ENCODE results near the gene AGAP3.

Gene AGAP3

DNA sequence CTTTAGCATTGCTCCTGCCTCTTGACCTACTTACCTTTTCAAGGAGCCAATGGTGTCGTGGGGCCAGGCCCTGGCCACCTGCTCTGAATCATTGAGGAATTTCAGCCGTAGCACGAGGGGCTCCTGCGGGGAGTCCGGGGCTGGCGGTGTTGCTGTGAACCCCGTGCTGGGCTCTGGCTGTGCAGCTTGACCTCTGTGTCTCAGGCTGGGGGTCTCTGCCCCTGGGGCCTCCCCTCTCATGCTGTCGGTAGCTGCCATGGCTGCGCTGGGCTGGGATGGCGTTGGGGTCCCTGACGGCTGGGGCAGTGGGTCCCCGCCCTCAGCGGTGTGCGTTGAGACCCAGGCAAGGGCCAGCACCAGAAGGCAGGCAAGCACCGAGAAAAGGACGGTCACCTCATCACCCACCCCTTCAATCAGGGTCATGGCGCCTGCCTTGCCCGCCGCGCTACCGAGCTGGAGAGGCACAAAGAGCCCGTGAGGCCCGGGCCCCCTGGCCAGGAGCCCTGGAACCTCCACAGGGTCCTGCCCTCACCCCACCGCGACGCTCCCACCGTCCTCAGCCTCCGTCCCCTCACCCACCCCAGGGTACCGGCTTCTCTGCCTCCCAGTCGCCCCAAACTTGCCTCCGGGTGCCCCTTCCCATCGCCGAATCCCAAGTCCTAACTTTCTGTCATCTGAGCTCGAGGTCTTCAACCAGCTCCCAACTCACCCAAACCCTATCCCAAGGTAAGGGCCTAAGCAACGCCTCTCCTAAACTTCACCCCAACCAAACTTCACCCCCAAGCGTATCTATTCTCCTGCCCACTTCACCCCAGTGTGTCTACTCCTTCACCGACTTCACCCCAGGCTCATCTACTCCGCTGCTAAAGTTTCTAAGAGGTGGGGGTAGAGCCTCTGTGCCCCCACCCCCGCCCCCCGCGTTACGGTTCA is 3.9 kb upstream of the AGAP3 start:
- peaks cover 54% of the 10 kb centered on the region for H3K4me1 ChIP-seq (ENCODE audit: control insufficient read depth, insufficient read depth, low read length, poor library complexity, severe bottlenecking)

DNA sequence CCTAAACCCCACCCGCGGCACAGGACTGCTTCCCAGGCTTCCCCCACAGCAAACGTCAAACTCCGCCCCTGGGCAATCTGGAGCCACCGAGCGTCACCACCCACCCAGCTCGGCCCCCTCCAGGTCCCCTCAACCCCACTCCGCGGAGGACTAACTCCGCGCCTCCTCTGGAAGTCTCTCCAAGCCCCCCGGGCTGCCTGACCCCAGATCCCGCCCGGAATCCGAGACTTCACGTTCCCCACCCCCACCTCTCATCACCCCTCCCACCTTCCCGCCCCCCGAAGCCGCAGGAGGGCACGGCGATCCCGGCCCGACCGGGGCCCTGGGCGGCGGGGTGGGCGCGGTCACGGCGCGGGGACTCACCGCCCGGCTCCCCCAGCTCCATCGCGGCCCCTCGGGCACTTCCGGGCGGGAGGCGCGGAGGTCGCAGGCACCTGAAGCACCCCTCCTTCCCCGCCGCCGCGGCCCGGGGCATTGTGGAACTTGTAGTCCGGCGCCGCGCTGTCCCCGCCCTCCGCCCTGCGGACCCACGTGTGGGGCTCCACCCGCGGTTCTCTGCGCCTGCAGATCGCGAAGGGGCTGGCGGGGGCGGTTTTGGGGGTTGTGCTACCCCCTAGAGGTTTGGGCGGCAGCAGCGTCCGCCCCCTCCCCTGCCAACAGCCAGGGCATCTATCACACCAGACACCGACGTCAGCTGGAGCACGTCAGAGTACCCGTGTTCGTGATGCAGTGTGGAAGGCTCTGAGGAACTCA is 3.0 kb upstream of the AGAP3 start, which contains the start of gene TMUB1:
TSS of gene TMUB1 (minus strand) at position 423 of the 753 bp plus-strand sequence. CDS start 930 bp downstream, outside the sequence.
- 2 to 6% methylated on average over 21 to 30 of the region's 69 CpGs for WGBS, 2 experiments (ENCODE audit: insufficient coverage in 2 of 2)
- no peak within 1 kb of the TSS for H3K27ac ChIP-seq (ENCODE audit: low read depth, low read length, severe bottlenecking)
- no peaks in the 10 kb centered on the region for H3K9me3 ChIP-seq (ENCODE audit: control insufficient read depth, low read length)
- peaks cover 17% of the 10 kb centered on the region for H3K36me3 ChIP-seq (ENCODE audit: control insufficient read depth, insufficient read depth, low read length)
- peak within 1 kb of the TSS; percentile 78 for H3K4me3 ChIP-seq (ENCODE audit: extremely low read depth, insufficient read depth, low read length, poor library complexity, severe bottlenecking)
- H3K4me1 ChIP-seq (ENCODE audit: control insufficient read depth, insufficient read depth, low read length, poor library complexity, severe bottlenecking) = peaks cover 47% of the 10 kb centered on the region

More for the DNA sequence above, 3.9 kb upstream of the AGAP3 start:
- WGBS, 2 experiments (ENCODE audit: insufficient coverage in 2 of 2) = 81 to 87% methylated on average over 27 to 37 of the region's 42 CpGs
- Histone ChIP-seq H3K4me3 (ENCODE audit: extremely low read depth, insufficient read depth, low read length, poor library complexity, severe bottlenecking) (peak overlapping the region; percentile 78), H3K9me3 (ENCODE audit: control insufficient read depth, low read length) (no peaks in the 10 kb centered on the region), H3K36me3 (ENCODE audit: control insufficient read depth, insufficient read depth, low read length) (peaks cover 20% of the 10 kb centered on the region), H3K27ac (ENCODE audit: low read depth, low read length, severe bottlenecking) (no peak overlapping the region)

DNA sequence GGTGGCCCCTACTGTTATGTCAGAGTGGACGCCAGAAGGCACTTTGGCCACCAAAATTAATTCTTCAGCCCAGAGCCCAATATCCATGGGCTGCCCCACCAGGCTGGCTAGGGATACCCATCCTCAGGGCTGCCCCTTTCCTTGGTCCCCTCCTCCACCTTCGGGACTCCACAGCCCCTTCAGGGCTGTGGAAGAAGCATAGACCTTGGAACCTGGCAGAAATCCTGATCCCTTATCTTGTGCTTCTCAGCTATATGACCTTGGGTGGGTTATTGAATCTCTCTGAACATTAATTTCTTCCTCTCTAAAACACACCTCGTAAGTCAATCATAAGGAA is 2.5 kb upstream of the AGAP3 start:
- Histone ChIP-seq H3K4me1 (ENCODE audit: control insufficient read depth, insufficient read depth, low read length, poor library complexity, severe bottlenecking) (peaks cover 45% of the 10 kb centered on the region), H3K27ac (ENCODE audit: low read depth, low read length, severe bottlenecking) (no peak overlapping the region), H3K9me3 (ENCODE audit: control insufficient read depth, low read length) (no peaks in the 10 kb centered on the region), H3K4me3 (ENCODE audit: extremely low read depth, insufficient read depth, low read length, poor library complexity, severe bottlenecking) (peak overlapping the region; percentile 78), H3K36me3 (ENCODE audit: control insufficient read depth, insufficient read depth, low read length) (peaks cover 15% of the 10 kb centered on the region)
- 0% methylated on average over 1 of the region's 3 CpGs; no CpG with 5 or more reads in 1 of the 2 experiments for WGBS, 2 experiments (ENCODE audit: insufficient coverage in 2 of 2)

DNA sequence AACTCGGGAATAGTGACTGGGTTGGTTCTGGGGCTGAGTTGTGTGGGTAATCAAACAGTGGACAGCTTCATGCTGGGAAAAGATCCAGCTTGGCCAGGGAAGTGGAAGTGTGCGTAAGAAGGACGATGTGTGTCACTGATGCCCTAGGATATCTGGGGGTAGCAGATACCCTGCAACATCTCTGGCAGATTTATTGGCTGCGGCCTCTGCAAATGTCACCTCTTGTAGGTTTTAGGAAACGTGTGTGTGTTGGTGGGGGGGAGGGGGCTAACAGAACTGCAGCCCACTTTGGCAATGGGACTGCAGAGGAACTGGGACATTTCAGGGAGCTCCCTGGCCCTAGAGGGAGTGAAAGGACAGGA is 965 bp upstream of the AGAP3 start:
- H3K9me3 ChIP-seq (ENCODE audit: control insufficient read depth, low read length) = no peaks in the 10 kb centered on the region
- H3K4me3 ChIP-seq (ENCODE audit: extremely low read depth, insufficient read depth, low read length, poor library complexity, severe bottlenecking) = peak overlapping the region; percentile 46
- 40 to 50% methylated on average over 4 to 5 of the region's 5 CpGs for WGBS, 2 experiments (ENCODE audit: insufficient coverage in 2 of 2)
- no peak overlapping the region for H3K27ac ChIP-seq (ENCODE audit: low read depth, low read length, severe bottlenecking)
- H3K36me3 ChIP-seq (ENCODE audit: control insufficient read depth, insufficient read depth, low read length) = peaks cover 13% of the 10 kb centered on the region
- H3K4me1 ChIP-seq (ENCODE audit: control insufficient read depth, insufficient read depth, low read length, poor library complexity, severe bottlenecking) = peaks cover 47% of the 10 kb centered on the region

DNA sequence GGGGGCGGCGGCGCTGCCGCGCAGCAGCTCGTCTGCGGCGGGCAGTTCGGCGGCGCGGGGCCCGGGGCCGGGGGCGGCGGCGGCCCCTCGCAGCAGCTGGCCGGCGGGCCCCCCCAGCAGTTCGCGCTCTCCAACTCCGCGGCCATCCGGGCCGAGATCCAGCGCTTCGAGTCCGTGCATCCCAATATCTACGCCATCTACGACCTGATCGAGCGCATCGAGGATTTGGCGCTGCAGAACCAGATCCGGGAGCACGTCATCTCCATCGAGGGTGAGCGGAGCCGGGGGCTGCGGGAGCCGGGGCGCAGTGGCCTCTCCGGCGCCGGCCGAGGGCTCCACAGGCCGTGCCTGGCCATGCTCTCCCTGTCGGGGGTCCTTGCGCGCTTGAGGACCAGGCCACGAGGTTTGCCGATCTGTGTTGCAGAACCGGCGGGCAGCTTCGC is 548 bp downstream of the AGAP3 start:
- Histone ChIP-seq H3K4me3 (ENCODE audit: extremely low read depth, insufficient read depth, low read length, poor library complexity, severe bottlenecking) (peak overlapping the region; percentile 87), H3K9me3 (ENCODE audit: control insufficient read depth, low read length) (no peaks in the 10 kb centered on the region), H3K4me1 (ENCODE audit: control insufficient read depth, insufficient read depth, low read length, poor library complexity, severe bottlenecking) (peaks cover 51% of the 10 kb centered on the region), H3K36me3 (ENCODE audit: control insufficient read depth, insufficient read depth, low read length) (peaks cover 15% of the 10 kb centered on the region), H3K27ac (ENCODE audit: low read depth, low read length, severe bottlenecking) (peak overlapping the region; percentile 13)
- 0% methylated on average over 23 to 47 of the region's 56 CpGs for WGBS, 2 experiments (ENCODE audit: insufficient coverage in 2 of 2)

DNA sequence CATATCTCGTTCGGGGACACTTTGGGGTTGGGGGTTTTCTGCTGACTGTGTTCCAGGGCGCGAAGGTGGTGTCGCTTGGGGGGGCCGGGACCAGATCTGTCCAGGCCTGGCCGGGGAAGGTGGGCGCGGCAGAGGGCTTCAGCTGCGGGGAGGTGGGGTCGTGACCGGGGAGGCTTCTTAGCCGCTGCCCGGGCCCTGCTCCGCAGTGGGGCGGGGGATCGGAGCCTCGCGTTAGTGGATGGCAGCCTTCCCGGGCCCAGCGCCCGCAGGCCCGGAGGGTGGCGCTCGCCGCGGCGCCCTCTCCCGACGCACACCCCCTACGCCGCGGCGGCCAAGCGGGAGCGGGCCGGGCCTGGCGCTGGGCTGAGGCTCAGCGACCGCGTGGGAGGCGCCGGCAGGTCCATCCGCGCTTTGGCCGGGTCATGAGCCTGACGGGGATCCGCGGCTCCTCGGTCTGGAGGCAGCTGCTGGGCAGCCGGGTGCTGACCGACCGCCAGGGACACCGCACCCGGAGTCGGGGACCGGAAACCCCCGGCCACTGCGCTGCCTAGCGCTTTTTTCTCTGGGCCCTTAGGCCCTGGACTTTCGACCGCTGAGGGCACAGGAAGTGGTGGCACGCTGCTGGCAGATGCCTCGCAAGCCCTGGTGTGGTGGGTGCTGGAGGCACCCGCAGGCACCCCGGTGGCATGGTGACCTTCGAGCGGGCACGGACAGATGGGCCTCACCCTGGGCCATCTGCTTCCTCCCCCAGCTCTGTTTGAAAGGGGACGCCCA is 1.2 kb downstream of the AGAP3 start:
- H3K27ac ChIP-seq (ENCODE audit: low read depth, low read length, severe bottlenecking) = peak overlapping the region; percentile 13
- H3K4me1 ChIP-seq (ENCODE audit: control insufficient read depth, insufficient read depth, low read length, poor library complexity, severe bottlenecking) = peaks cover 46% of the 10 kb centered on the region
- peak overlapping the region; percentile 87 for H3K4me3 ChIP-seq (ENCODE audit: extremely low read depth, insufficient read depth, low read length, poor library complexity, severe bottlenecking)
- H3K36me3 ChIP-seq (ENCODE audit: control insufficient read depth, insufficient read depth, low read length) = peaks cover 21% of the 10 kb centered on the region
- H3K9me3 ChIP-seq (ENCODE audit: control insufficient read depth, low read length) = no peaks in the 10 kb centered on the region
- WGBS, 2 experiments (ENCODE audit: insufficient coverage in 2 of 2) = 1% methylated on average over 29 to 59 of the region's 70 CpGs

DNA sequence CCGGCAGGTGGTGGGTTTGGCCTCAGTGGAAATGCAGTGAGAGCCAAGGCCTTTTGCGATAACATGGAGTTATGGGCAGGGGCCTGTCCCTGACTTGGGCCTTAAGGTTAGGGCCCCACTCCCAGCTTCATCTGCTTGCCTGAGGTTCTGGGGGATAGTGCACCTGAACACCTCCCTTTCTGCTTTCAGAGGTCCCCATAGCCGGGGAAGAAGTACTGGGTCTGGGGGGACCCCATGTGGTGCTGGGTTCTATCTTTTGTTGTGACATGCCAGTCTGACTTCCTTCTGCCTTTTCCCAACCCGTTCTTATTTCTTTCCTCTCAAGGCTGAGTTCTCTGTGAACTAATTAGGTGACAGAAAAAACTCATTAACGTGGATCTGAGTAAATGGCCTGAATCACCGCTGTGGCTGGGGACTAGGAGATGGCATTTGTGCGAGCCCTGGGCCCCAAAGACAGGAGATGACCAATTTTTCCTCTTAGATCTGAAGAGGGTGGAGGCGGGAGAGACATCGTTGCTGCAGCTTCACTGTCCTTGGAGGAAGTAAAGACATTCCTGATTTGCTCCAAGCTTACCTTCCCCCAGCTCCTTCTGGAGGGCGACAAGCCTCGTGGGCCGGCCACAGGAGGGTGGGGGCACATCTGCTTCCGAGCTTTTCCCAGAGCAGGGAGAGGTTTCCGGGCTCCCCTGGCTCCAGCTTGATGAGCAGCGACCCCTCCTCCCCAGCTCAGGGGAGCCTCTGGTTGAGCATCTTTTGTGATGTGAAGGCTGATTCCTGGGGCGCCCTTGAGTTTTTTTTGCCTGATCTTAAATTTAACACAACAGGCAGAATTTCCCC is 2.0 kb downstream of the AGAP3 start:
- peaks cover 29% of the 10 kb centered on the region for H3K36me3 ChIP-seq (ENCODE audit: control insufficient read depth, insufficient read depth, low read length)
- H3K4me1 ChIP-seq (ENCODE audit: control insufficient read depth, insufficient read depth, low read length, poor library complexity, severe bottlenecking) = peaks cover 43% of the 10 kb centered on the region
- H3K4me3 ChIP-seq (ENCODE audit: extremely low read depth, insufficient read depth, low read length, poor library complexity, severe bottlenecking) = peak overlapping the region; percentile 87
- H3K27ac ChIP-seq (ENCODE audit: low read depth, low read length, severe bottlenecking) = peak overlapping the region; percentile 80
- WGBS, 2 experiments (ENCODE audit: insufficient coverage in 2 of 2) = 17 to 22% methylated on average over 8 to 9 of the region's 16 CpGs
- H3K9me3 ChIP-seq (ENCODE audit: control insufficient read depth, low read length) = no peaks in the 10 kb centered on the region

DNA sequence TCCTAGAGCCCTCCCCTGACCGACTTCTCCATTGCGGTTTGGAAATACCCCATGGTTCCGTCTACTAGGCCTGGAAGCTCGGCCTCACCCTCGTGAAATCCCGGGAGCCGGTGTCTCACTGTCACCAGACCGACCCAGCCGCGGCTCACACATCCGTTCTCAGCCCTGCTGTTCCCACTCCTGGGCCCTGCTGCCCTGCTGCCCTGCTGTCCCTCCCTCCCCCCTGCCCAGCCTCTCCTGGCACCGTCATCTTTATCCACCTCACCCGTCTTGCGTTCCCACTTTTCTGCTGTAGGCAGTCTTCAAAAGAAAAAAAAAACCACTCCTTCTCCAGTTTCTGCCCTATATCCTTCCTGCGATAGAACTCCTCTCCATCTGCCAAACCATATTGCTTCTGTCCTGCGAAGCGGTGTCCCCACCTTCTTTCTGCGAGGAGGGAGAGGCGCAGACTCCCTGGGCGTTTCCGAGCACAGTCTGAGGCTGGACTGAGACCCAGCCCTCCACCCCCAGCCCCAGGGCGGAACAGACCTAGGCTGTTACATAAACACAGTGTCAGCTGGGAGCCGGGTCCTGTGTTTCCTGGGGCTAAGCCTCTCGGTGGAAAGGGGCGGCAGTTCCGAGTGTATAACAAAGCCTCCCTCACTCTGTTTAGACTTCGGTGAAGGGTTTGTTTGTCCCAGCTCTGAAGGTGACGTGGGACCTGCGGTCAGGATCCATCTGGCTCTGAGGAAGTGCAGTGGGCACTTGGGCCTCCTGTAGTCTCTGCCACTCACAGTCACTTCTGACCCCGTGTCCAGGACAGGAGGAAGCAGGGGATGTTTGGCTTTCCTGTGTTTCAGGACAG is 2.8 kb downstream of the AGAP3 start:
- peaks cover 35% of the 10 kb centered on the region for H3K36me3 ChIP-seq (ENCODE audit: control insufficient read depth, insufficient read depth, low read length)
- peak overlapping the region; percentile 87 for H3K4me3 ChIP-seq (ENCODE audit: extremely low read depth, insufficient read depth, low read length, poor library complexity, severe bottlenecking)
- peak overlapping the region; percentile 80 for H3K27ac ChIP-seq (ENCODE audit: low read depth, low read length, severe bottlenecking)
- peaks cover 38% of the 10 kb centered on the region for H3K4me1 ChIP-seq (ENCODE audit: control insufficient read depth, insufficient read depth, low read length, poor library complexity, severe bottlenecking)
- H3K9me3 ChIP-seq (ENCODE audit: control insufficient read depth, low read length) = no peaks in the 10 kb centered on the region
- 19 to 21% methylated on average over 25 to 28 of the region's 30 CpGs for WGBS, 2 experiments (ENCODE audit: insufficient coverage in 2 of 2)
